HCT116 (cell line): ENCODE results near the gene NRCAM. TPM values are rescaled to one million over a fixed set of nuclear protein-coding genes. Genes with fewer than 3 reads are reported as not detected.

Source experiments
- ATAC-seq: fragments of 200-7000 bp; cut with Tn5 transposase; 2 replicates; pipeline ENCODE4 v1.9.1; 2020; ENCODE audit warnings: mild to moderate bottlenecking, moderate library complexity
- BruUV-seq: library from RNA; stranded (reverse); fragments of 400-500 nt; replicated peaks from 2 replicates; lab custom pipeline; 2021; lab: Mats Ljungman, UMichigan
- CTCF ChIA-PET: fragments of 300-600 bp; sonication (Branson Sonifier 250); formaldehyde crosslinking; loops from one replicate; lab custom pipeline; 2021; ENCODE audit warnings: antibody characterized with exemption; lab: Charles Lee
- POLR2A ChIA-PET: fragments of 300-600, 350-600 bp; sonication (Branson Sonifier 250); formaldehyde crosslinking; loops from one replicate; lab custom pipeline; 2021; ENCODE audit warnings: antibody characterized with exemption; lab: Charles Lee
- RAD21 ChIA-PET, 2 experiments: fragments of 300-600 bp; sonication (Branson Sonifier 250); formaldehyde crosslinking; loops; one replicate each; lab custom pipeline; 2023; ENCODE audit warnings: low total read pairs in 2 of 2; ENCODE audit not compliant: uncharacterized antibody in 2 of 2, unreplicated experiment in 2 of 2, low non-redundant PET in 1 of 2; lab: Charles Lee
- DNase-seq: peaks from one replicate; pipeline ENCODE4 v3.0.0-alpha.2; 2010; ENCODE audit warnings: low read depth, low spot score
- H2AFZ ChIP-seq: fragments of 200-600 bp; shearing (Covaris generic), sonication (generic); 2 replicates; pipeline ENCODE4 v1.6.1; 2017; ENCODE audit warnings: low read depth, mixed run types, mixed read lengths, antibody characterized with exemption, low read length; ENCODE audit not compliant: poor library complexity, severe bottlenecking
- H3K27ac ChIP-seq: 2 replicates; pipeline ENCODE4 v1.5.1; 2012; ENCODE audit warnings: low read depth, low read length
- H3K27me3 ChIP-seq: fragments of 200-600 bp; sonication (generic); 2 replicates; pipeline ENCODE4 v1.6.1; 2016; ENCODE audit warnings: mixed run types, low read length, mixed read lengths; ENCODE audit not compliant: insufficient read depth
- H3K36me3 ChIP-seq, 2 experiments: fragments of 200-500 bp in 1 of 2; fragments of 200-600 bp in 1 of 2; sonication (Bioruptor generic) in 1 of 2; sonication (generic) in 1 of 2; 2 replicates each; pipeline versions ENCODE4 v1.5.1 to v1.6.1; 2014 to 2016; ENCODE audit warnings: low read length in 2 of 2, inconsistent platforms in 1 of 2, mixed read lengths in 1 of 2, mixed run types in 1 of 2; ENCODE audit not compliant: insufficient read depth in 2 of 2, control insufficient read depth in 1 of 2
- H3K4me1 ChIP-seq, 2 experiments: fragments of 200-600 bp in 1 of 2; sonication (generic) in 1 of 2; 2 replicates each; pipeline versions ENCODE4 v1.5.1 to v1.6.1; 2012 to 2017; ENCODE audit warnings: low read length in 2 of 2, inconsistent platforms in 1 of 2, mild to moderate bottlenecking in 1 of 2, mixed read lengths in 1 of 2, mixed run types in 1 of 2, moderate library complexity in 1 of 2; ENCODE audit not compliant: insufficient read depth in 2 of 2, control insufficient read depth in 1 of 2
- H3K4me2 ChIP-seq: fragments of 200-600 bp; sonication (generic); 2 replicates; pipeline ENCODE4 v1.6.1; 2017; ENCODE audit warnings: mixed run types, low read length, mixed read lengths
- H3K4me3 ChIP-seq, 2 experiments: fragments of 200-600 bp in 1 of 2; sonication (generic) in 1 of 2; replicated peaks in 1 of 2; 2 replicates each; pipeline ENCODE4 v1.5.1; 2011 to 2016; ENCODE audit warnings: low read length in 2 of 2, control low read depth in 1 of 2, low read depth in 1 of 2, mild to moderate bottlenecking in 1 of 2, mixed read lengths in 1 of 2, mixed run types in 1 of 2
- H3K79me2 ChIP-seq: fragments of 200-600 bp; sonication (generic); 2 replicates; pipeline ENCODE4 v1.6.1; 2017; ENCODE audit warnings: mild to moderate bottlenecking, mixed run types, low read length, moderate library complexity, mixed read lengths; ENCODE audit not compliant: insufficient read depth
- H3K9ac ChIP-seq: fragments of 200-600 bp; sonication (generic); 2 replicates; pipeline ENCODE4 v1.6.1; 2016; ENCODE audit warnings: low read length, mixed read lengths
- H3K9me2 ChIP-seq: fragments of 200-600 bp; sonication (generic), shearing (Covaris generic); 2 replicates; pipeline ENCODE4 v1.6.1; 2017; ENCODE audit warnings: mixed run types, mild to moderate bottlenecking, moderate library complexity; ENCODE audit not compliant: insufficient read depth
- H3K9me3 ChIP-seq, 2 experiments: fragments of 200-500 bp in 1 of 2; fragments of 200-600 bp in 1 of 2; sonication (Bioruptor generic) in 1 of 2; sonication (generic) in 1 of 2; 2 replicates each; pipeline ENCODE4 v1.6.1; 2014 to 2017; ENCODE audit warnings: low read length in 2 of 2, mixed read lengths in 2 of 2, inconsistent platforms in 1 of 2, low read depth in 1 of 2, mild to moderate bottlenecking in 1 of 2, mixed run types in 1 of 2, moderate library complexity in 1 of 2; ENCODE audit not compliant: control insufficient read depth in 1 of 2, insufficient read depth in 1 of 2
- H4K20me1 ChIP-seq: fragments of 200-600 bp; sonication (generic), shearing (Covaris generic); 2 replicates; pipeline ENCODE4 v1.6.1; 2017; ENCODE audit warnings: mixed run types, mild to moderate bottlenecking, moderate library complexity; ENCODE audit not compliant: insufficient read depth
- CBX3 ChIP-seq: IDR thresholded peaks from 2 replicates; pipeline ENCODE4 v1.6.1; 2012; ENCODE audit warnings: low read depth
- CEBPB ChIP-seq: IDR thresholded peaks from 2 replicates; pipeline ENCODE4 v1.6.1; 2012; ENCODE audit warnings: low read depth
- ELF1 ChIP-seq: IDR thresholded peaks from 2 replicates; pipeline ENCODE4 v1.6.1; 2012; ENCODE audit warnings: low read depth, borderline replicate concordance
- FOSL1 ChIP-seq: IDR thresholded peaks from 2 replicates; pipeline ENCODE4 v1.6.1; 2012; ENCODE audit warnings: low read depth
- JUND ChIP-seq: IDR thresholded peaks from 2 replicates; pipeline ENCODE4 v1.6.1; 2012
- POLR2A ChIP-seq: IDR thresholded peaks from 2 replicates; pipeline ENCODE4 v1.7.0; 2011; ENCODE audit warnings: borderline replicate concordance; ENCODE audit not compliant: insufficient read depth, insufficient read length; ENCODE audit errors: extremely low read depth
- RAD21 ChIP-seq: IDR thresholded peaks from 2 replicates; pipeline ENCODE4 v1.6.1; 2012; ENCODE audit warnings: low read depth, mild to moderate bottlenecking
- SP1 ChIP-seq: IDR thresholded peaks from 2 replicates; pipeline ENCODE4 v1.6.1; 2012; ENCODE audit warnings: low read depth
- SRF ChIP-seq: IDR thresholded peaks from 2 replicates; pipeline ENCODE4 v1.6.1; 2012; ENCODE audit warnings: low read depth
- TCF7L2 ChIP-seq: IDR thresholded peaks from 2 replicates; pipeline ENCODE4 v1.7.0; 2011; ENCODE audit warnings: borderline replicate concordance, inconsistent platforms; ENCODE audit not compliant: insufficient read depth, insufficient read length; ENCODE audit errors: extremely low read depth
- YY1 ChIP-seq: IDR thresholded peaks from 2 replicates; pipeline ENCODE4 v1.6.1; 2011; ENCODE audit warnings: low read length, low read depth, moderate library complexity, mild to moderate bottlenecking; ENCODE audit not compliant: insufficient replicate concordance; ENCODE audit errors: extremely low read depth
- intact Hi-C: fragments of 100-400 bp; cut with micrococcal nuclease; formaldehyde crosslinking; loops from 2 replicates; pipeline ENCODE4 v1.10.0; 2022
- total RNA-seq: library from RNA; stranded (reverse); gene quantifications from one replicate; pipeline ENCODE4 v1.2.1, GENCODE V29; 2021; ENCODE audit not compliant: unreplicated experiment
- TF ChIP-seq, protein P1 (sequence below): IDR thresholded peaks from 2 replicates; pipeline ENCODE4 v1.6.1; 2012
- TF ChIP-seq, protein P2 (sequence below): IDR thresholded peaks from 2 replicates; pipeline ENCODE4 v1.6.1; 2011; ENCODE audit warnings: mild to moderate bottlenecking, low read length, moderate library complexity; ENCODE audit not compliant: insufficient replicate concordance; ENCODE audit errors: extremely low read depth
- TF ChIP-seq, protein P3 (sequence below), 3 experiments: fragments of 200-600 bp in 1 of 3; sonication (generic) in 1 of 3; IDR thresholded peaks in 2 of 3; conservative IDR thresholded peaks in 1 of 3; 2 replicates each; pipeline ENCODE4 v1.5.1; 2012 to 2017; ENCODE audit warnings: low read depth in 2 of 3, low read length in 2 of 3, antibody characterized with exemption in 1 of 3, borderline replicate concordance in 1 of 3, control low read depth in 1 of 3, mild to moderate bottlenecking in 1 of 3, mixed read lengths in 1 of 3, mixed run types in 1 of 3, moderate library complexity in 1 of 3; ENCODE audit not compliant: insufficient read depth in 1 of 3

The NRCAM gene
- total RNA-seq, 1 experiment from 2014 or later, result 0.15 TPM

DNA sequence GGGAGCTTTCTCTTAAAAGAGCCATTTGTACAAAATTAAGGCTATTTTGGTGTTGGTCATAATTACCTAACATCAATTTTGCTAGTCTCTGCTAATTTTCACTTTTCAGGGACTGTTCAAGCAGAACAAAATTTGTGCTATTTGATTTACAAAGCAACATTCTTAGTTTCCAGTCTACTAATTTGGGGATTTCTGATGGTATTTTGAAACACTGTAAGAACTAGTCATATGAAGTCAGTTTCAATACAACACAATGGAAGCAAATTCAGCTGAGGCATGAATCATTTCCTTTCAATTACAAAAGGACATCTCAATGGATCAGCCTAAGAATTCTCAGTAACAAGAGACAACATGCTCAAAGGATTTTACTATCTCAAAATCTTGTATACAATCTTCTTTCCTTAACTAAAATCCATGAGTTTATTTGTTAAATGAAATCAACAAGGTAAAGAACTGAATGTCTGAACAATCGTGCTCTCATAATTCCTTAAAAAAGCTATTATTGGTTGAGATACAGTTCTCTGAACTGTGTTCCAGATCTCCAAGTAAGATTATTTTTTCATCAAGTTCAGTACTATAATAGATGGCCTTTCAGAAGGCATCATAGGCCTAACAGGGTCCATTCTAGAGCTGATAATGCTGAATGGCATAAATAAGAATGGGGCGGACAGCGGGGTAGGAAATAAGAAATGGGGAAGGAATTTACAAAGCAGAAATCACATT lies 144.6 kb downstream of the NRCAM start:
- no TSS peak for BruUV-seq
- ATAC-seq (no peak), DNase-seq (no peak)
- H3K79me2 ChIP-seq, result no peaks in the 10 kb centered on the region
- no peaks in the 10 kb centered on the region for H3K27me3 ChIP-seq
- POLR2A ChIA-PET, result no interaction called here
- H3K9me3 ChIP-seq, result no peaks in the 10 kb centered on the region
- H3K27ac ChIP-seq, result no peak overlapping the region
- RAD21 ChIA-PET, result no interaction called here
- no peak for TF ChIP-seq TCF7L2
- TF ChIP-seq, protein P1, sequence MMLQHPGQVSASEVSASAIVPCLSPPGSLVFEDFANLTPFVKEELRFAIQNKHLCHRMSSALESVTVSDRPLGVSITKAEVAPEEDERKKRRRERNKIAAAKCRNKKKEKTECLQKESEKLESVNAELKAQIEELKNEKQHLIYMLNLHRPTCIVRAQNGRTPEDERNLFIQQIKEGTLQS, result no peak
- TF ChIP-seq, protein P2, sequence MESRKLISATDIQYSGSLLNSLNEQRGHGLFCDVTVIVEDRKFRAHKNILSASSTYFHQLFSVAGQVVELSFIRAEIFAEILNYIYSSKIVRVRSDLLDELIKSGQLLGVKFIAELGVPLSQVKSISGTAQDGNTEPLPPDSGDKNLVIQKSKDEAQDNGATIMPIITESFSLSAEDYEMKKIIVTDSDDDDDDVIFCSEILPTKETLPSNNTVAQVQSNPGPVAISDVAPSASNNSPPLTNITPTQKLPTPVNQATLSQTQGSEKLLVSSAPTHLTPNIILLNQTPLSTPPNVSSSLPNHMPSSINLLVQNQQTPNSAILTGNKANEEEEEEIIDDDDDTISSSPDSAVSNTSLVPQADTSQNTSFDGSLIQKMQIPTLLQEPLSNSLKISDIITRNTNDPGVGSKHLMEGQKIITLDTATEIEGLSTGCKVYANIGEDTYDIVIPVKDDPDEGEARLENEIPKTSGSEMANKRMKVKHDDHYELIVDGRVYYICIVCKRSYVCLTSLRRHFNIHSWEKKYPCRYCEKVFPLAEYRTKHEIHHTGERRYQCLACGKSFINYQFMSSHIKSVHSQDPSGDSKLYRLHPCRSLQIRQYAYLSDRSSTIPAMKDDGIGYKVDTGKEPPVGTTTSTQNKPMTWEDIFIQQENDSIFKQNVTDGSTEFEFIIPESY, result no peak
- TF ChIP-seq CBX3, result no peak
- TF ChIP-seq POLR2A, result no peak
- no peak for TF ChIP-seq CEBPB
- TF ChIP-seq SRF, result no peak
- TF ChIP-seq YY1, result no peak
- no peak for TF ChIP-seq JUND
- TF ChIP-seq, protein P3, sequence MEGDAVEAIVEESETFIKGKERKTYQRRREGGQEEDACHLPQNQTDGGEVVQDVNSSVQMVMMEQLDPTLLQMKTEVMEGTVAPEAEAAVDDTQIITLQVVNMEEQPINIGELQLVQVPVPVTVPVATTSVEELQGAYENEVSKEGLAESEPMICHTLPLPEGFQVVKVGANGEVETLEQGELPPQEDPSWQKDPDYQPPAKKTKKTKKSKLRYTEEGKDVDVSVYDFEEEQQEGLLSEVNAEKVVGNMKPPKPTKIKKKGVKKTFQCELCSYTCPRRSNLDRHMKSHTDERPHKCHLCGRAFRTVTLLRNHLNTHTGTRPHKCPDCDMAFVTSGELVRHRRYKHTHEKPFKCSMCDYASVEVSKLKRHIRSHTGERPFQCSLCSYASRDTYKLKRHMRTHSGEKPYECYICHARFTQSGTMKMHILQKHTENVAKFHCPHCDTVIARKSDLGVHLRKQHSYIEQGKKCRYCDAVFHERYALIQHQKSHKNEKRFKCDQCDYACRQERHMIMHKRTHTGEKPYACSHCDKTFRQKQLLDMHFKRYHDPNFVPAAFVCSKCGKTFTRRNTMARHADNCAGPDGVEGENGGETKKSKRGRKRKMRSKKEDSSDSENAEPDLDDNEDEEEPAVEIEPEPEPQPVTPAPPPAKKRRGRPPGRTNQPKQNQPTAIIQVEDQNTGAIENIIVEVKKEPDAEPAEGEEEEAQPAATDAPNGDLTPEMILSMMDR (IDR thresholded peaks at IDR 0.05 in 2 of 3, conservative IDR thresholded peaks at IDR 0.05 in 1 of 3; ENCODE audit: borderline replicate concordance in 1 of 3, insufficient read depth in 1 of 3, low read depth in 2 of 3, low read length in 2 of 3), result no peak
- no peak for TF ChIP-seq FOSL1
- no peak for TF ChIP-seq SP1
- no peak for TF ChIP-seq RAD21
- TF ChIP-seq ELF1, result no peak
- CTCF ChIA-PET, result no interaction called here
- no peak overlapping the region for H3K4me3 ChIP-seq
- intact Hi-C loops, result no loop called here
- H3K9me2 ChIP-seq, result no peaks in the 10 kb centered on the region
- no peaks in the 10 kb centered on the region for H3K4me1 ChIP-seq
- H3K4me2 ChIP-seq, result no peak overlapping the region
- H4K20me1 ChIP-seq, result no peaks in the 10 kb centered on the region
- no peaks in the 10 kb centered on the region for H3K36me3 ChIP-seq
- H3K9ac ChIP-seq, result no peak overlapping the region
- H2AFZ ChIP-seq, result no peak overlapping the region
